ENCODE measurements around the gene IQSEC1.

IQSEC1 gene

DNA sequence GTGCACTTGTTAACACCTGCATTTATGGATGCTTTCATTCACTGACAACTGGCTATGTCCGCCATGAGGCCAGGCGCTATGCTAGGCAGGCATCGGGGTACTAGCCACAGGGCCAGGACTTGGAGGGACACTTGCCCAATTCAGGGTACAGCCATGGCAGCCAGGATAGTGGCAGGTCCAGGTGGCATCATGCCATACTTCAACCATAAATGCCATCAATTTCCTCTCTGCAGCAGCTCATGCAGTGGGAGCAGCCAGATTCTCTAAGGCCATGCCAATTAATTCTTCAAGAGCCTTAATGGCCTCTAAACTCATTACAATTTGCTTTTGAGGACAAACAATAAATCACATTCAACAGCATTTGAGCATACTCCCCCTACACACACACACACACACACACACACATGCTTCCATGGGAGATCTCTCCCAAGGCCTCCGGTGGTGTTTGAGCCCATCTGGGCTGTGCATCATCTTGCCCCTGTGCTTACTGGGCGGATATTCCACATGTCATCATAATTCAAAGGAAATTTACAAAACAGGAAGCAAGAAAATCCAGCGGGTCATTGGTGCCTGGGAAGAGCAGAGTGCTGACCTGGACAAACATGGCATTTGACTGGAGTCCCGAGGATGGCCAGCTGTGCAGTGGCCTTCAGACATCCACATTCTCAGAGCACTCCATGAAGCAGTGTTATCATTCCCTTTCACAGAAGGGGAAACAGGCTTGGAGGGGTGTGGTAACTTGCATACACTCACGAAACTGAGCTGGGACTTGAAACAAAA, 109.1 kb downstream of the IQSEC1 start:
- DNase-seq: no peak

DNA sequence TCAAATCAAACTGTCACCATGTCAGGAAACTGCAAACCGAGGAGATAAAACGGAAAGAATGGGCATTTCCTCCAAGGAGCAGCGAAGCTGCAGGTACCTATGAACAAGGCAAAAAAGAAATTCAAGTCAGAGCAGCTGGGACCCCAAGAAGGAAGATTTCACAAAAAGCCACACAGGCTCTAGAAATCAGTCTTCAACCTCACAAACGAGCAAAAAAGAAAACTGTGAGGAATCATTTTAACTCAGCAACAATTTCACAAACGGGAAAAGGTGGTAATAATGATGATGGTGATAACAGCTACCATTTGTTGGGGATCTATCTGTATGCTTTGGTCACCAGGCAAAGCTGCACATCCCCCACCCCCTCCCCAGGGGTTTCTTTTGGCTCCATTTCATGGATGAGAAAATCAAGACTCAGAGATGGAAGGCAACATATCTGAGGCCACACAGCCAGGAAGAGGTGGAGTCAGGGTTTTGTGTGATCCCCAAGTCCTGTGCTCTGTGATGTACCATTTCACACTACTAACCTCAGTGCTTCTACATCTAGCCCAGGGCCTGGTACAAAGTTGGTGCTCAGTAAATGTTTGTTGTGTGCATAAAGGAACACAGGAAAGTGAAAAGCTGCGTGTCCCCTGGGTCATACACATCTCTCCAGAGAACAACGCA, 109.9 kb downstream of the IQSEC1 start:
- DNase-seq: peak; percentile 83

DNA sequence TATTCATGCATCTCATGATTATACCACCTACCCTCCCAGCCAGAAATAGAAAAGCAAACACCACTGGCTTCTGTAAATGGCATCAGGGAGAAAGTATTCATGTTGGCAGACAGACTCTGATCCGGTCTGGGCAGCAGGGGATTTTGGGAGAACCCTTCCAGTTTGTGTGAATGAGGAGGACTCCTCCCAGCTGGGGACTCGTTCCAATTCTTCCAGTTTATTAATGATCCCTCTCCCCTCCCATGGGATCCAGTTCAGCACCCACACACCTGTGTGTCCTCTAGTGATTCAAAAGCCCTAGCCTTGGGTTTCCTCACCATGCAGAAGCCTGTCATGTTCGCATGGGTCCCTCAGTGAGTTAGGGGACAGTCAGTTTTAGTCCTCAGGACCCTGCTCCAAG, 110.9 kb downstream of the IQSEC1 start:
- no peak for DNase-seq

DNA sequence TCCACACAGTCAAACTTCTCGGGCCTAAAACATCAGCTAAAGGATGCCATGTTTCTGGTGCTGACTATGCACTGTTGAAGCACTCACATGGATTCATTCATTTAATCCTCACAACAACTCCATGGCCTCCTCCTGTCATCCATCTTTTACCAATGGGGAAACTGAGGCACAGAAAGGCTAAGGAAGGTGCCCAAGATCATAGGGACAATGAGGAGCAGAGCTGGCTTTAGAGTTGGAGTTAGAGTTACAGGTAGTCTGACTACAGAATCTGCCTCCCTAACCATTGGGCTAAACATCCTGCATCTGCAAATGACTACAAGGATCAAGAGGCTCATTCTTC, 111.6 kb downstream of the IQSEC1 start:
- no peak for DNase-seq

DNA sequence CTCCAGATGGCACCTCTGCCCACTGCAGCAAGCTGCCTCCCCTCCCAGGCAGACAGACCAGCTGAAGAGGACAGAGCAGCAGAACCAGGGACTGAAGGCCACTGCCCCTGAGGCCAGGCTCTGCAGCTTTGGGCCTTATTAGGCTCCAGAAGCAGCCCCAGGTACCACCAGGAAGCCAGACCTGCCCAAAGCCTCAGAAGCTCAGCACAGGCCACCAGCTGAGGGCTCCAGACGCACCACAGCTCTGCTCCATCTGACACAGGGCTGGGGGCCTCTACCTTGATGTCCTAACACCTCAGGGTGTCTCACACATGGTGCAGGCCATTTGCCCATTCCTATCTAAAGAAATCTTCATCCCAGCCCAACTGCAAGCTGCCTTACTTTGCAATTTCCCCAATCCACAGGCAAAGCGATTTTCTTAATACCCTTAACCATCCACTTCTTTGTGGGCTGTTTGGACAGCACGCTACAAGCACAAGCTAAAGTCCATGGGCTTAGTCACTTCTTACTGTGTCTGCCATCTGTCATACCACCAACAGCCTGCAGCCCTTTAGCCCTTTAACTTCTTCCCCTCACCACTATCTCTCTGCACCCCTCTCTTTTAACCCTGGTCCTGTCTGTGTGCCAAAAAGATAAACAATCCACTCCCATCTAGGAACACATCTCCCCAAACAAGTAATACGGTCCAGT, 112.1 kb downstream of the IQSEC1 start:
- no peak for DNase-seq

DNA sequence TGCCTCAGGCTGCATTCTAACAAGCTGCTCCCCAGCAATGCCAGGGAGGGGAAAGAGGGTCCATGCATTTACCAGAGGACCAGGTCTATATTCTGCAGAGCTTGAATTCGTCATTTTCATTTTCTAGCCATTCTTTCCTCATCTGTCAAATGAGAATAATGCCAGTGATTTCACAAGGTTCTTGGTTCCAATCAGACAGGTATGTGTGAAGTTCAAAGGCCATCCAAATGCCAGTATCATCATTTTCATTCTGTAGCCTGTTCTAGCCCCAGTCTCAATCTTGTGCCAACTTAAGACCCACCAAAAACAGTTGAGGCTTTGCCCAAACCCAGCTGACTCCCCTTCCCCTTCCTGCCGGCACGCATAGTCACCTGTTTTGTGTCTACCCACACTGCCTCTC, 112.7 kb downstream of the IQSEC1 start:
- no peak for DNase-seq

DNA sequence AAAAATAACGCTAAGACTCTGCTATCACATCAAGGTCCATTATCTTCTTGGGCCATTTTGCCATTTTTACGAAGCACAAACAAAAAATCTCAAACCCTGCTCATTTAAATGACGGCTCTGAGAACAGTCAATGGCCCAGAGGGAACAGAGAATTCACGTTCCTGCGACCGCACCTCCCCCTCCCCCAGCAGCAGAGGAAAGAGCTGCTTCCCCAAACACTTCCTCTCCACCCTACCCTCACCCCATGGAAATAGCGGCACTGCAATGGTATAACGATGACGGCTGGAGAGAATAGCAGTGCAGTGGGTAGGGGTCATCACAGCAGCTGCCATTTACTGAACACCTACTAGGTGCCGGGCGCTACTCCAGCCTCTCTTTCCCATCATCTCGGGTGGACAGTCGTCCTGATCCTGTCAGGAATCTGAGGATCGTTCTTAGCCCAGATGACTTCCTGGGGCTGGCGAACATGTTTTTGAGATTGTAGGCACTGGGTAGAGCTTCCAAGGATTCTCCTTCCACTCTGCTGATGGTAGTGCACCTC, 113.3 kb downstream of the IQSEC1 start:
- no peak for DNase-seq

DNA sequence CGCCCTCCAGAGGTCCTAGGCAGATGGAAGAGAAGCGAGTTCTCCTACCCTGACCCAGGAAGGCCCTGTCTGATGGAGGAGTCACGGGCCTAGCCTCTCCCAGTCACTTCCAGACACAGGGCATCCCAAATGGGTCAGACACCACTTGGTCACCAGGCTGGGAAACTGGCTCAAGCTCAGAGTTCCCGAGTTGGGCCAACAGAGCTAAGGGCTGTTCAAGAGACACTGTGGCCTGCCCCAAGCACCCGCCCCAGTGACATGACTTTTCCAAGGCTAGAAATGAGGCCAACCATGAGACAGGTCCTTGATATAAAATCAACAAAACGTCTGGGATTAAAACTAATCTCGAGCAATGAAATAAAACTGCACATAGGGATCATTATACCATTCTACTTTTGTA, 113.8 kb downstream of the IQSEC1 start:
- DNase-seq: no peak

DNA sequence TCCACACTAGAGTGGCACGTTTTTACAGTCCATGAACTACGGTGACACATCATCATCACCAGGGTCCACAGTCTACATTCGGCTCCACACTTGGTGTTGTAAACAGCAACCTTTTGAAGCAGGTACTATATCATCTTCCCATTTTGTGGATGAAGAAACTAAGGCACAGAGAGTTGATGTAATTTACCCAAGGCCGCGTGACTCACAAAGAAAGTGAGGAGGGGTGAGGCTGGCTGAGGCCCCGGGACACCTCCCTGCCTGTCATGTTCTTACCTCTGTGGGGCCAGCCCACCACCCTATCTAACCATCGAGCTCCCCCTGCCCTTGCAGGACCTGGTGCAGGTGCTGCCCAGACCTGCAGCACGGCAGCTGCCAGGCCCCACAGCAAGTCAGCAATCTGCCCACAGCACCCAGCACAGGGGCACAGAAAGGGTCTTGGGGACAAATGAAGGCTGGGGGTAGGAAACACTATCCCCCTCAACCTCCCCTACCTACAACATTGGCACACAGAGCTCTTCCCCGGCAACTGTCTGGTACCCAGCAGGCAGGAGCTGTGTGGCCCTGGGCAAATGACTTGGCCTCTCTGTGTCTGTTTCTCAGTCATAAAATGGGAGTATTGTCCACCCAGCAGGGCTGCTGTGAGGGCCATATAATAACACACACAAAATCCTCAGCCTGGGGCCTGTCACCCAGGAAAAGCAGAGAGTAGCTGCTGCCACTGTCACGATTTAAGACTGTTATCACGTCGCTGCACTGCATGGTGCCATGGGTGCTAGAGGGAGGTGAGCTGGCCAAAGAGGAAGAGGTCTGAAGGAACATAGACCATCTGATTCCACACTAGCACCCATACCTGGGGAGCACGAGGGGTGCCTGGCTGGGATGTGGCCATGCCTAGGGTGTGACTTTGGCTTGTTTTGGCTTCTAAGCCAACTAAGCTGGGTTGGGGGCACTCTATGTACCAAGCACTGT, 115.1 kb downstream of the IQSEC1 start:
- no peak for DNase-seq

DNA sequence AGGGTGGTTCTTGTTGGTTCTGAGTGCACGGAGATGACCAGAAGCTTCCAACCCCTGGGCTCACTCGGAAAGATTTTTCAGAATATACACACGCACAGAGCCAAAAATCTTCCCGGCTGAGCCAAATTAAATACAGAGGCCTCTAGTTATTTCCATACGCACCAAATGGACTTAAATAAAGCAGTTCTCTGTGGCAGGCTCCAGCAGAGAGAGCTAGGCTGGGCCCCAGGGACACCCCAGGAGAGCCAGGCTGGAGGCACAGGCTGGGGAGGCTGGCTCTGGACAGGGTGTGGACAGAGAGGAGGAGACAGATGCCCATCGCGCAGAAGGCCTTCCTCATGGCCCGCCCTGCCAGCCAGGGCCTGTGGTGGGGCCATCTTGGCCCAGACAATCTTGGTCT, 115.9 kb downstream of the IQSEC1 start:
- no peak for DNase-seq

DNA sequence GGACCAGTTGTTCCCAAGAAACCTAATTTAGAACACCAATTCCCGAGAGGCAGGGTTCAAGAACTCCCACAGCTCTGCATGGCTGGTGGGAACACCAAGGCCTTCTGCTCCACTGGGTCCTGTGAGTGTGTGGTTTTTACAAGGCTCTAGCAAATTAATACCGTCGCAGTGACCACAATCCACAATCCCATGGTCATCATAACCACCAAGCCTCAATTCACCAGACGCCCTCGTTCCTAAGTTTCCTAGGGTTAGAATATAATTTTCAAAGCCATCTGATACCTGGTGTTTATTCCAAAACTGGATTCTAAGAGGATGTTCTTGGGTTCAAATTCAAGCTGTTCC, 116.9 kb downstream of the IQSEC1 start:
- no peak for DNase-seq

DNA sequence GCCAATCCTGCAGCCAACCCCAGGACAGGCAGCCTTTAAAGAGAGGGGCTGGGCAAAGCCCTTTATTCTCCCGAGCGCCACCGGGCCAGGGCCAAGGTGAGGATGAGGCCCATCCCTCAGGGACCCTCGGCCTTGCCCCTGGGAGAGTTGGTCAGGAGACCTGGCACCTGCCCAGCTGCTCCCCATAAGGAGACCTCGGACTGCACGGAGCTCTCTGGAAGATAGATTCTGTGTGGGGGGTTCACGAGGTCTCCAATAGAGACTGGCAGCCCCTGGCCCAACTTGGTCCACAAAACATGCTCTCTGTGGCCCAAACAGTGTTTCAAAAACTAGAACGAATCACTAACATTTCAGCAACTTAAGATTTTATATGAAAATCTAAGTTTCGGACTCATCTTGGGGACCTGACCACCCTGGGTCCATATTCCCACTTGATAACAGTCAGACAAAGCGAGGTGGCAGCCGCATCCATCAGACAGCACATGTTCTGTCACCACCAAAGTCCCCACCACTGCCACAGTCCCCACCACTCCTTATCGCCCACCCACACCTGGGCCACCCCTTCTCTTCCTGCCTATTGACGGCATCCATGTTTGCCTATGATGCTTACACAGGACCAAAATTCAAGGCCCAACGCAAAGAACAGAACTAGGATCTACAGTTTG, 117.4 kb downstream of the IQSEC1 start:
- no peak for DNase-seq

DNA sequence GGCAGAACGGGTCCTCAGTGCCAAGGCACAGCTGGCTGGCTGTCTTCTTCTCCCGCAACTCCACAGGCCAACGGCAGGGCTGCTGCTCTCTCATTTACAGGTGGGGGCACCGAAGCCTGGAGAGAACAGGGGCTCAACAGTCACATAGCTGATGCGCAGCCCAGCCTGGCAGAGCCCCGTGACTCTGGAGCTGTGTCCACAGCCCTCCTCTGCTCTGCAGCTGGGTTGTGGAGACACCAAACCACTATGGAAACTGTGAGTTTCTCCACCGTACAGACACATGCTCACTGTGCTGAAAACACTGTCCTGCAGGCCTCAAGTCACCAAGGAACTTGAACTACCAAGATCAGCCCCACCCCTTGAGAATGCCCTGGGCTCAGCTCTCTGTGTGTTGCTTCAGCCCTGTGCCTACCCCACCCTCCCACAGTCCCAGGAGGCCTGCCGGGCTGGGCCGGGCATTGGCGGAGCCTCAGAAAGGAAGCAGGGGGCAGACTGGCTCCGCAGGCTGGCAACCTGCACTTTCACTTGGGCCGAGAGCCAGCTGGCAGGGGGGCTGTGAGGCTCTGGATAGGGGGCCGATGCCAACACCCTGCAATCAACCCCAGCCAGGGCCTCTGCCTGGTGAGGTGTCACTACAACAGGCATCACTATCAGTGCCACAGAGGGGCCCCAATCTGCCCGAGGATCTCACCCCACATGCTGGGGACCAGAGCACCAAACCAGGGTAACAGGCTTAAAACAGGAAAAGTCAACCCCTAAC, 118.2 kb downstream of the IQSEC1 start:
- peak; percentile 27 for DNase-seq

DNA sequence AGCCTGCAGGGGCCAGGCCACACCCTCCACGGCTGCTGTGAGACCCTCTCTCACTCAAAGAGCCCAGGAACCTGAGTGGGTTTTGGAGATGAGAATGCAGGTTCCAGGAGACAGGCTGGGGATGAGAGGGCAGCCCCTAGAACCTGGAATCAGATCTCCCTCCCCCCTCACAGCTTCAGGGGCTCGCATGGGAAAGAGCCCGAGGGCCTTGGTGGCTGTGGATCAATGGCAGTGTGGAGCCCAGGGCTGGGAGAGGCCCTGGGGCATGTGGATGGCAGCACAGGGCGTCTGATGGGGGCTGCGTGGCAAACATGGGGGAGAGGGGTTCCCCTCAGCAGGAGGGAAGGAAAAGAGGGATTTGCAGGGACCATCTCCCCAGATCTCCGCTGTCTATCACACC, 119.0 kb downstream of the IQSEC1 start:
- DNase-seq: no peak

DNA sequence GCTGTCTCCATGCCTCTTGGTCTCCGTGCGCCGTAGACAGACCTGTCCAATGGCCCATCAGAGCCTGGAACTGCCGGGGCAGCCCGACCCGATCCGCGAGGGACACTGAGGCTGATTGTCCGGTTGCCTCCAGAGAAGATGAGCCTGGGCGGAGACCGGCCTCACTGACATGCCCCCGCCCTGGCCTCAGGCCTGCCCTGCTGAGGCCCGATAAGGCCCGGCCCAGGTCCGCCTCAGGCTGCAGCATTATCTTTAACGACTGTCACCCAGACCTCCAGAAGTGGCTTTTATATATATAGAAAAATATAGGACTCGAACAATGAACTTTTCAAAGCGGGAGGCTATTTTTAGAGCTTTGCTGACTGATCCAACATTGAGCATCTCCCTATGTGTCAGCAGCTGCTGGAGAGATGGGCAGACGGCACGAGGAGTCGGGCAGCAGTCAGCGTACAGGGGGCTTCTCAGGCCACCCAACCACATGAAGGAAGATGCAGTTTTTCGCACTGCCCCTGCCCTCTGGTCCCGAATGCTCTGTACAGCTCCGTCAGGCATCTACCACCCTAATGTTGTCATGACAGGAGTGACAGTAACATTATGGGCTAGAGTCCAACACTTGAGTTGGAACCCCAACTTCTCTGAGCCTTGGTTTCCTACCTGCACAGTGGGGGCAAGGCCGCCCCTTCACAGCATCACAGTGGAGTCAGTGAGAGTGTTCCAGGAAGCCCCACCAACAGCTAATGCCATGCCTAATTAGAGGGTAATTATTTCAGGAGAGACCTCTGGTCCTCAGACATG, 119.8 kb downstream of the IQSEC1 start:
- no peak for DNase-seq

DNA sequence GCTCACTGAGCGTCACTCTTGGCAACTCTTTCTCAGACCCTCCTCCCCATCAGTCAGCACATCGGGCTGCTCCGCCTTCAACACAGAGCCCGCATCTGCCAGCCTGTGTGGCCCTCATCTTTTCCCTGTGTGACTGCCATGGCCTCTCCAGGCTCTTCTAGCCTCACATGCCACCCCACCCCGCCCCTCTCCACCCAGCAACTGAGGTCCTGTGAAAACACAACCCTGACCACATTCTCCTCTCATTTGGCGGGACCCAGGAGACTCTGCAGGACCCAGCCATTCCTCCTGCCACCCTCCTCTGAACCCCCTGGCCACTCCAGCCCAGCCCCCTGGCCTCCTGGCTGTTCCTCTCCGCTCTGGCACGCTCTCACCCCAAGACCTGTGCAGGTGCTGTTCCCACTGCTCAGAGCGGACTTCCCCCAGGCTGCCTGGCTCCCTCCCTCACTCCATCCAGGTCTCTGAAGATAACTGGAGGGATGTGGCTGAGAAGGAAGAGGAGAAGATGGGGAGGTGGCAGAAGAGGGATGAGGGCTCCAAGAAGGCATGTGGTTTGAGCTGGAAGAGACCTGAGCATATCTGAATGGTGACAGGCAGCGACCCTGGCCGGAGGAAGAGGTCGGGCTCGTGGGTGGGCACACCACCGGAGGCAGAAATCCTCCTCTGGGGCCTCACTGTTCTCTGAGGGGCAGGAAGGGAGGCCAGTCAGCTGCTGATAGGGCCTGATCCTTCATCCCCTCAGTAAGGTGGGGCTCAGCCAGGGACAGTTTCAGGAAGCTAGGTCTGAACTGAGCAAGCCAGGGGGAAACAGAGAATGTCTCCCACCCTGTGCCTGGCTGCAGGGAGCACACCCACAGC, 120.7 kb downstream of the IQSEC1 start:
- DNase-seq: no peak

DNA sequence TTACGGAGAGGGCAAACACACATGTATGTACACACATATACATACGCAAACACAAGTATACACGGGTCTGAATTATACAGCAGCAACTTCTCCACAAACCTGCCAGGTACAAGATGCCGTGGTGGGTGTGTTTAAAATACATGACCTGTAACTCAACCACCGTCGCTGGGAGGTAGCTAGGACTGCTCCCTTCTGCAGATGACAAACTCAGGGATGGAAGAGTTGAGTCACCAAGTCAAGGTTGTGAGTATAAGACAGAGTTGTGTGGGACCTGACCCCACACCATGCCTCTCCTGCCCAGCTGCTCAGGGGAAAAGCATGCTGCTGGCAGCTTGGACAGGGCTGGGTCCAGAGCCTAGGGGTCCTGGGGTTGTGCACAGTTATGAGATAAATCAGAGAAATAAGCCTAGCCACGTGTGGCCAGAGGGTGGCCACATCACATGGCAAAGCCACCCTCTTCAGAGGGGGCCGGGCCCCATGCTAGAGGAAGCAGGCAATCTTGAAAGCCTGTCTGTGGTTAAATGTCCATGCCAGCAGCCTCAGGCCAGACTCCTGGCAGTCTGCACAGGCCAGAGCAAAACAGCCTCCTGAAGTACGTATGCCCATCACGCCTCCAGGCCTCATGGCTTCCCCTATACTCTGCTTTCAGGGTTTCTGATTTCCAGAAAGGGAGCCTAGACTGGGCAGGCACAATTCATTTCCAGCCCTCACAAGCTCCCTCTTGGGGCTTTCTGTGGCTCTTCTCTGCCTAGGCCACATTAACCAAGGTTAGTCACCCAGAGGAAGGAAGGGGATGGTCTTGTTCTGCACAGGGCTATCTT, 124.1 kb downstream of the IQSEC1 start:
- peak; percentile 79 for DNase-seq

DNA sequence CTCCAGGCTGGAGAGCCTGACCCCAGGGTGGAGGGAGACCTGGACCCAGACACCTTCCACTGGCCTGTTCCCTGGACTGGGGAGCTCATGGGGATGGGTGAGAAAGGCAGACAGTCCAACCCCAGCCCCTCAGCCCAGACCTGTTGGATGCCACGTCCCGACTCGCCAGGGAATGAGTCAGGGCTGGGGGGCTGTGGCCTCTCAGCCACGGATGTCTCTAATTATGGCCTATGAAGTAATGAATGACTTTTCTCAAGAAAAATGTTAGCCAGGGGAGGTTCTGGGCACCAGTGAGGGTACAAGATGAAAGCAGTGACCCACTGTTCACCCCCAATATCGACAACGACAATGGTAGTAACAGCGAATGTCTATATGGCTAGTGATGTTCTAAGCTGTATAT, 124.9 kb downstream of the IQSEC1 start:
- DNase-seq: no peak

All from activated CD4-positive, alpha-beta T cell treated with anti-CD3 and anti-CD28 coated beads, Interleukin-2, amount 50 U/mL, for 16 hours (primary cell).